Measurements from ENCODE around the gene GUSB. TPM values are rescaled to one million over a fixed set of nuclear protein-coding genes. Genes with fewer than 3 reads are reported as not detected.

Gene GUSB
- total and polyA plus RNA-seq, 2 of the 8 experiments (the other 6 are each of a cell fraction or from before 2014, with no cell fraction given): 43.6 to 71.3 TPM

DNA sequence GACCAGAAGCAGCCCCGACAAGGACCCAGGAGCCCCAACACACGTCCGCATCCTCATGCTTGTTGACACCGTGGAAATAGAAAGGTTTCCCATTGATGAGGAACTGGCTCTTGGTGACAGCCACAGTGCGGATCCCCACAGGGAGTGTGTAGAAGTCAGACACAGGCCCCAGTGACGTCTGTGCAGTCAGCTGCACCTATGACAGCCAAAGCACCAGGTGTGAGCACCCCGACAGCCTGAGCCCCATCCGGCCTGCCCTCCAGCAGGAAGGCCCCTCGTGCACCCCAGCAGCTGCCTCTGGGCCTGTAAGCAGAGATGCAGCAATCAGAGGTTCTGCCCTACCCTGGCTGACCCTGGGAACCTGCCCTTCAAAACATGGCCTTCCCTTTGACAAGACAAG, 7.1 kb downstream of the GUSB start (continued):
- TF ChIP-seq, protein P1, sequence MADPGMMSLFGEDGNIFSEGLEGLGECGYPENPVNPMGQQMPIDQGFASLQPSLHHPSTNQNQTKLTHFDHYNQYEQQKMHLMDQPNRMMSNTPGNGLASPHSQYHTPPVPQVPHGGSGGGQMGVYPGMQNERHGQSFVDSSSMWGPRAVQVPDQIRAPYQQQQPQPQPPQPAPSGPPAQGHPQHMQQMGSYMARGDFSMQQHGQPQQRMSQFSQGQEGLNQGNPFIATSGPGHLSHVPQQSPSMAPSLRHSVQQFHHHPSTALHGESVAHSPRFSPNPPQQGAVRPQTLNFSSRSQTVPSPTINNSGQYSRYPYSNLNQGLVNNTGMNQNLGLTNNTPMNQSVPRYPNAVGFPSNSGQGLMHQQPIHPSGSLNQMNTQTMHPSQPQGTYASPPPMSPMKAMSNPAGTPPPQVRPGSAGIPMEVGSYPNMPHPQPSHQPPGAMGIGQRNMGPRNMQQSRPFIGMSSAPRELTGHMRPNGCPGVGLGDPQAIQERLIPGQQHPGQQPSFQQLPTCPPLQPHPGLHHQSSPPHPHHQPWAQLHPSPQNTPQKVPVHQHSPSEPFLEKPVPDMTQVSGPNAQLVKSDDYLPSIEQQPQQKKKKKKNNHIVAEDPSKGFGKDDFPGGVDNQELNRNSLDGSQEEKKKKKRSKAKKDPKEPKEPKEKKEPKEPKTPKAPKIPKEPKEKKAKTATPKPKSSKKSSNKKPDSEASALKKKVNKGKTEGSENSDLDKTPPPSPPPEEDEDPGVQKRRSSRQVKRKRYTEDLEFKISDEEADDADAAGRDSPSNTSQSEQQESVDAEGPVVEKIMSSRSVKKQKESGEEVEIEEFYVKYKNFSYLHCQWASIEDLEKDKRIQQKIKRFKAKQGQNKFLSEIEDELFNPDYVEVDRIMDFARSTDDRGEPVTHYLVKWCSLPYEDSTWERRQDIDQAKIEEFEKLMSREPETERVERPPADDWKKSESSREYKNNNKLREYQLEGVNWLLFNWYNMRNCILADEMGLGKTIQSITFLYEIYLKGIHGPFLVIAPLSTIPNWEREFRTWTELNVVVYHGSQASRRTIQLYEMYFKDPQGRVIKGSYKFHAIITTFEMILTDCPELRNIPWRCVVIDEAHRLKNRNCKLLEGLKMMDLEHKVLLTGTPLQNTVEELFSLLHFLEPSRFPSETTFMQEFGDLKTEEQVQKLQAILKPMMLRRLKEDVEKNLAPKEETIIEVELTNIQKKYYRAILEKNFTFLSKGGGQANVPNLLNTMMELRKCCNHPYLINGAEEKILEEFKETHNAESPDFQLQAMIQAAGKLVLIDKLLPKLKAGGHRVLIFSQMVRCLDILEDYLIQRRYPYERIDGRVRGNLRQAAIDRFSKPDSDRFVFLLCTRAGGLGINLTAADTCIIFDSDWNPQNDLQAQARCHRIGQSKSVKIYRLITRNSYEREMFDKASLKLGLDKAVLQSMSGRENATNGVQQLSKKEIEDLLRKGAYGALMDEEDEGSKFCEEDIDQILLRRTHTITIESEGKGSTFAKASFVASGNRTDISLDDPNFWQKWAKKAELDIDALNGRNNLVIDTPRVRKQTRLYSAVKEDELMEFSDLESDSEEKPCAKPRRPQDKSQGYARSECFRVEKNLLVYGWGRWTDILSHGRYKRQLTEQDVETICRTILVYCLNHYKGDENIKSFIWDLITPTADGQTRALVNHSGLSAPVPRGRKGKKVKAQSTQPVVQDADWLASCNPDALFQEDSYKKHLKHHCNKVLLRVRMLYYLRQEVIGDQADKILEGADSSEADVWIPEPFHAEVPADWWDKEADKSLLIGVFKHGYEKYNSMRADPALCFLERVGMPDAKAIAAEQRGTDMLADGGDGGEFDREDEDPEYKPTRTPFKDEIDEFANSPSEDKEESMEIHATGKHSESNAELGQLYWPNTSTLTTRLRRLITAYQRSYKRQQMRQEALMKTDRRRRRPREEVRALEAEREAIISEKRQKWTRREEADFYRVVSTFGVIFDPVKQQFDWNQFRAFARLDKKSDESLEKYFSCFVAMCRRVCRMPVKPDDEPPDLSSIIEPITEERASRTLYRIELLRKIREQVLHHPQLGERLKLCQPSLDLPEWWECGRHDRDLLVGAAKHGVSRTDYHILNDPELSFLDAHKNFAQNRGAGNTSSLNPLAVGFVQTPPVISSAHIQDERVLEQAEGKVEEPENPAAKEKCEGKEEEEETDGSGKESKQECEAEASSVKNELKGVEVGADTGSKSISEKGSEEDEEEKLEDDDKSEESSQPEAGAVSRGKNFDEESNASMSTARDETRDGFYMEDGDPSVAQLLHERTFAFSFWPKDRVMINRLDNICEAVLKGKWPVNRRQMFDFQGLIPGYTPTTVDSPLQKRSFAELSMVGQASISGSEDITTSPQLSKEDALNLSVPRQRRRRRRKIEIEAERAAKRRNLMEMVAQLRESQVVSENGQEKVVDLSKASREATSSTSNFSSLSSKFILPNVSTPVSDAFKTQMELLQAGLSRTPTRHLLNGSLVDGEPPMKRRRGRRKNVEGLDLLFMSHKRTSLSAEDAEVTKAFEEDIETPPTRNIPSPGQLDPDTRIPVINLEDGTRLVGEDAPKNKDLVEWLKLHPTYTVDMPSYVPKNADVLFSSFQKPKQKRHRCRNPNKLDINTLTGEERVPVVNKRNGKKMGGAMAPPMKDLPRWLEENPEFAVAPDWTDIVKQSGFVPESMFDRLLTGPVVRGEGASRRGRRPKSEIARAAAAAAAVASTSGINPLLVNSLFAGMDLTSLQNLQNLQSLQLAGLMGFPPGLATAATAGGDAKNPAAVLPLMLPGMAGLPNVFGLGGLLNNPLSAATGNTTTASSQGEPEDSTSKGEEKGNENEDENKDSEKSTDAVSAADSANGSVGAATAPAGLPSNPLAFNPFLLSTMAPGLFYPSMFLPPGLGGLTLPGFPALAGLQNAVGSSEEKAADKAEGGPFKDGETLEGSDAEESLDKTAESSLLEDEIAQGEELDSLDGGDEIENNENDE (IDR thresholded peaks at IDR 0.05; ENCODE audit: insufficient replicate concordance, low read length): no peak
- TF ChIP-seq, protein P2, sequence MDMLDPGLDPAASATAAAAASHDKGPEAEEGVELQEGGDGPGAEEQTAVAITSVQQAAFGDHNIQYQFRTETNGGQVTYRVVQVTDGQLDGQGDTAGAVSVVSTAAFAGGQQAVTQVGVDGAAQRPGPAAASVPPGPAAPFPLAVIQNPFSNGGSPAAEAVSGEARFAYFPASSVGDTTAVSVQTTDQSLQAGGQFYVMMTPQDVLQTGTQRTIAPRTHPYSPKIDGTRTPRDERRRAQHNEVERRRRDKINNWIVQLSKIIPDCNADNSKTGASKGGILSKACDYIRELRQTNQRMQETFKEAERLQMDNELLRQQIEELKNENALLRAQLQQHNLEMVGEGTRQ (IDR thresholded peaks at IDR 0.05; ENCODE audit: low read length): no peak
- TF ChIP-seq EP300 (IDR thresholded peaks at IDR 0.05; ENCODE audit: borderline replicate concordance in 1 of 2, low read depth in 2 of 2, low read length in 2 of 2) (no peak), RFX5 (IDR thresholded peaks at IDR 0.05; ENCODE audit: borderline replicate concordance, low read depth, low read length) (no peak), MAFK (IDR thresholded peaks at IDR 0.05; ENCODE audit: low read depth, low read length) (no peak), SIN3A (conservative IDR thresholded peaks at IDR 0.05 in 1 of 2, IDR thresholded peaks at IDR 0.05 in 1 of 2; ENCODE audit: low read depth in 1 of 2, low read length in 2 of 2) (no peak), FOSL1 (IDR thresholded peaks at IDR 0.05; ENCODE audit: insufficient read depth, low read depth, low read length) (no peak), POU5F1 (IDR thresholded peaks at IDR 0.05; ENCODE audit: low read depth, low read length) (no peak), ASH2L (IDR thresholded peaks at IDR 0.05; ENCODE audit: low read length) (no peak)
- TF ChIP-seq, protein P3, sequence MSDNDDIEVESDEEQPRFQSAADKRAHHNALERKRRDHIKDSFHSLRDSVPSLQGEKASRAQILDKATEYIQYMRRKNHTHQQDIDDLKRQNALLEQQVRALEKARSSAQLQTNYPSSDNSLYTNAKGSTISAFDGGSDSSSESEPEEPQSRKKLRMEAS (IDR thresholded peaks at IDR 0.05): no peak

All from H1 (cell line).